HCT116 (cell line): ENCODE results near the gene ELAC1. TPM values are rescaled to one million over a fixed set of nuclear protein-coding genes. Genes with fewer than 3 reads are reported as not detected.

ENCODE experiments used
- ATAC-seq: fragments of 200-7000 bp; cut with Tn5 transposase; 2 replicates; pipeline ENCODE4 v1.9.1; 2020; ENCODE audit warnings: mild to moderate bottlenecking, moderate library complexity
- BruUV-seq: library from RNA; stranded (reverse); fragments of 400-500 nt; replicated peaks from 2 replicates; lab custom pipeline; 2021; lab: Mats Ljungman, UMichigan
- CTCF ChIA-PET: fragments of 300-600 bp; sonication (Branson Sonifier 250); formaldehyde crosslinking; loops from one replicate; lab custom pipeline; 2021; ENCODE audit warnings: antibody characterized with exemption; lab: Charles Lee
- POLR2A ChIA-PET: fragments of 300-600, 350-600 bp; sonication (Branson Sonifier 250); formaldehyde crosslinking; loops from one replicate; lab custom pipeline; 2021; ENCODE audit warnings: antibody characterized with exemption; lab: Charles Lee
- RAD21 ChIA-PET, 2 experiments: fragments of 300-600 bp; sonication (Branson Sonifier 250); formaldehyde crosslinking; loops; one replicate each; lab custom pipeline; 2023; ENCODE audit warnings: low total read pairs in 2 of 2; ENCODE audit not compliant: uncharacterized antibody in 2 of 2, unreplicated experiment in 2 of 2, low non-redundant PET in 1 of 2; lab: Charles Lee
- DNase-seq: peaks from one replicate; pipeline ENCODE4 v3.0.0-alpha.2; 2010; ENCODE audit warnings: low read depth, low spot score
- H2AFZ ChIP-seq: fragments of 200-600 bp; shearing (Covaris generic), sonication (generic); 2 replicates; pipeline ENCODE4 v1.6.1; 2017; ENCODE audit warnings: low read depth, mixed run types, mixed read lengths, antibody characterized with exemption, low read length; ENCODE audit not compliant: poor library complexity, severe bottlenecking
- H3K27ac ChIP-seq: 2 replicates; pipeline ENCODE4 v1.5.1; 2012; ENCODE audit warnings: low read depth, low read length
- H3K27me3 ChIP-seq: fragments of 200-600 bp; sonication (generic); 2 replicates; pipeline ENCODE4 v1.6.1; 2016; ENCODE audit warnings: mixed run types, low read length, mixed read lengths; ENCODE audit not compliant: insufficient read depth
- H3K36me3 ChIP-seq, 2 experiments: fragments of 200-500 bp in 1 of 2; fragments of 200-600 bp in 1 of 2; sonication (Bioruptor generic) in 1 of 2; sonication (generic) in 1 of 2; 2 replicates each; pipeline versions ENCODE4 v1.5.1 to v1.6.1; 2014 to 2016; ENCODE audit warnings: low read length in 2 of 2, inconsistent platforms in 1 of 2, mixed read lengths in 1 of 2, mixed run types in 1 of 2; ENCODE audit not compliant: insufficient read depth in 2 of 2, control insufficient read depth in 1 of 2
- H3K4me1 ChIP-seq, 2 experiments: fragments of 200-600 bp in 1 of 2; sonication (generic) in 1 of 2; 2 replicates each; pipeline versions ENCODE4 v1.5.1 to v1.6.1; 2012 to 2017; ENCODE audit warnings: low read length in 2 of 2, inconsistent platforms in 1 of 2, mild to moderate bottlenecking in 1 of 2, mixed read lengths in 1 of 2, mixed run types in 1 of 2, moderate library complexity in 1 of 2; ENCODE audit not compliant: insufficient read depth in 2 of 2, control insufficient read depth in 1 of 2
- H3K4me2 ChIP-seq: fragments of 200-600 bp; sonication (generic); 2 replicates; pipeline ENCODE4 v1.6.1; 2017; ENCODE audit warnings: mixed run types, low read length, mixed read lengths
- H3K4me3 ChIP-seq, 2 experiments: fragments of 200-600 bp in 1 of 2; sonication (generic) in 1 of 2; replicated peaks in 1 of 2; 2 replicates each; pipeline ENCODE4 v1.5.1; 2011 to 2016; ENCODE audit warnings: low read length in 2 of 2, control low read depth in 1 of 2, low read depth in 1 of 2, mild to moderate bottlenecking in 1 of 2, mixed read lengths in 1 of 2, mixed run types in 1 of 2
- H3K79me2 ChIP-seq: fragments of 200-600 bp; sonication (generic); 2 replicates; pipeline ENCODE4 v1.6.1; 2017; ENCODE audit warnings: mild to moderate bottlenecking, mixed run types, low read length, moderate library complexity, mixed read lengths; ENCODE audit not compliant: insufficient read depth
- H3K9ac ChIP-seq: fragments of 200-600 bp; sonication (generic); 2 replicates; pipeline ENCODE4 v1.6.1; 2016; ENCODE audit warnings: low read length, mixed read lengths
- H3K9me2 ChIP-seq: fragments of 200-600 bp; sonication (generic), shearing (Covaris generic); 2 replicates; pipeline ENCODE4 v1.6.1; 2017; ENCODE audit warnings: mixed run types, mild to moderate bottlenecking, moderate library complexity; ENCODE audit not compliant: insufficient read depth
- H3K9me3 ChIP-seq, 2 experiments: fragments of 200-500 bp in 1 of 2; fragments of 200-600 bp in 1 of 2; sonication (Bioruptor generic) in 1 of 2; sonication (generic) in 1 of 2; 2 replicates each; pipeline ENCODE4 v1.6.1; 2014 to 2017; ENCODE audit warnings: low read length in 2 of 2, mixed read lengths in 2 of 2, inconsistent platforms in 1 of 2, low read depth in 1 of 2, mild to moderate bottlenecking in 1 of 2, mixed run types in 1 of 2, moderate library complexity in 1 of 2; ENCODE audit not compliant: control insufficient read depth in 1 of 2, insufficient read depth in 1 of 2
- H4K20me1 ChIP-seq: fragments of 200-600 bp; sonication (generic), shearing (Covaris generic); 2 replicates; pipeline ENCODE4 v1.6.1; 2017; ENCODE audit warnings: mixed run types, mild to moderate bottlenecking, moderate library complexity; ENCODE audit not compliant: insufficient read depth
- CBX3 ChIP-seq: IDR thresholded peaks from 2 replicates; pipeline ENCODE4 v1.6.1; 2012; ENCODE audit warnings: low read depth
- CEBPB ChIP-seq: IDR thresholded peaks from 2 replicates; pipeline ENCODE4 v1.6.1; 2012; ENCODE audit warnings: low read depth
- CTCF ChIP-seq, 3 experiments: fragments of 200-600 bp in 1 of 3; sonication (generic) in 1 of 3; IDR thresholded peaks in 2 of 3; conservative IDR thresholded peaks in 1 of 3; 2 replicates each; pipeline ENCODE4 v1.5.1; 2012 to 2017; ENCODE audit warnings: low read depth in 2 of 3, low read length in 2 of 3, antibody characterized with exemption in 1 of 3, borderline replicate concordance in 1 of 3, control low read depth in 1 of 3, mild to moderate bottlenecking in 1 of 3, mixed read lengths in 1 of 3, mixed run types in 1 of 3, moderate library complexity in 1 of 3; ENCODE audit not compliant: insufficient read depth in 1 of 3
- EGR1 ChIP-seq: IDR thresholded peaks from 2 replicates; pipeline ENCODE4 v1.6.1; 2012; ENCODE audit warnings: low read depth
- ELF1 ChIP-seq: IDR thresholded peaks from 2 replicates; pipeline ENCODE4 v1.6.1; 2012; ENCODE audit warnings: low read depth, borderline replicate concordance
- EZH2 ChIP-seq: fragments of 200-600 bp; sonication (generic); IDR thresholded peaks from 2 replicates; pipeline ENCODE4 v1.6.1; 2017; ENCODE audit warnings: antibody characterized with exemption, mixed run types
- EZH2phosphoT487 ChIP-seq: fragments of 200-600 bp; IDR thresholded peaks from 2 replicates; pipeline ENCODE4 v1.6.1; 2018; ENCODE audit warnings: antibody characterized with exemption, borderline replicate concordance
- FOSL1 ChIP-seq: IDR thresholded peaks from 2 replicates; pipeline ENCODE4 v1.6.1; 2012; ENCODE audit warnings: low read depth
- MAX ChIP-seq: IDR thresholded peaks from 2 replicates; pipeline ENCODE4 v1.6.1; 2012
- POLR2AphosphoS5 ChIP-seq: IDR thresholded peaks from 2 replicates; pipeline ENCODE4 v1.6.1; 2011; ENCODE audit warnings: mild to moderate bottlenecking, low read depth, low read length, moderate library complexity
- SP1 ChIP-seq: IDR thresholded peaks from 2 replicates; pipeline ENCODE4 v1.6.1; 2012; ENCODE audit warnings: low read depth
- TCF7L2 ChIP-seq: IDR thresholded peaks from 2 replicates; pipeline ENCODE4 v1.7.0; 2011; ENCODE audit warnings: borderline replicate concordance, inconsistent platforms; ENCODE audit not compliant: insufficient read depth, insufficient read length; ENCODE audit errors: extremely low read depth
- YY1 ChIP-seq: IDR thresholded peaks from 2 replicates; pipeline ENCODE4 v1.6.1; 2011; ENCODE audit warnings: low read length, low read depth, moderate library complexity, mild to moderate bottlenecking; ENCODE audit not compliant: insufficient replicate concordance; ENCODE audit errors: extremely low read depth
- ZNF274 ChIP-seq: fragments of 200-500 bp; sonication (Bioruptor generic); IDR thresholded peaks from 2 replicates; pipeline ENCODE4 v1.6.1; 2014; ENCODE audit warnings: mild to moderate bottlenecking, low read depth, low read length, inconsistent platforms
- intact Hi-C: fragments of 100-400 bp; cut with micrococcal nuclease; formaldehyde crosslinking; loops from 2 replicates; pipeline ENCODE4 v1.10.0; 2022
- total RNA-seq: library from RNA; stranded (reverse); gene quantifications from one replicate; pipeline ENCODE4 v1.2.1, GENCODE V29; 2021; ENCODE audit not compliant: unreplicated experiment
- TF ChIP-seq, protein P1 (sequence below): IDR thresholded peaks from 2 replicates; pipeline ENCODE4 v1.6.1; 2012; ENCODE audit warnings: low read depth
- TF ChIP-seq, protein P2 (sequence below): IDR thresholded peaks from 2 replicates; pipeline ENCODE4 v1.6.1; 2011; ENCODE audit warnings: mild to moderate bottlenecking, low read length, moderate library complexity; ENCODE audit not compliant: insufficient replicate concordance; ENCODE audit errors: extremely low read depth

The ELAC1 gene
- total RNA-seq, 1 experiment from 2014 or later, result 8.6 TPM

GRCh38 chr18:50947899-50948298 lies 19.9 kb upstream of the ELAC1 start:
- Histone ChIP-seq H3K4me3 (no peak overlapping the region), H2AFZ (no peak overlapping the region), H4K20me1 (no peaks in the 10 kb centered on the region), H3K79me2 (no peaks in the 10 kb centered on the region), H3K27me3 (no peaks in the 10 kb centered on the region), H3K4me2 (no peak overlapping the region), H3K4me1 (no peaks in the 10 kb centered on the region), H3K27ac (no peak overlapping the region)
- no peak for DNase-seq
- POLR2A ChIA-PET, result no interaction called here
- BruUV-seq, result no TSS peak
- intact Hi-C loops, result no loop called here
- TF ChIP-seq SP1, result no peak
- TF ChIP-seq EZH2, result no peak
- no peak for TF ChIP-seq CEBPB
- no peak for TF ChIP-seq CTCF (IDR thresholded peaks at IDR 0.05 in 2 of 3, conservative IDR thresholded peaks at IDR 0.05 in 1 of 3; ENCODE audit: borderline replicate concordance in 1 of 3, insufficient read depth in 1 of 3, low read depth in 2 of 3, low read length in 2 of 3)
- TF ChIP-seq ELF1, result no peak
- TF ChIP-seq TCF7L2, result no peak
- TF ChIP-seq EZH2phosphoT487, result no peak
- TF ChIP-seq ZNF274, result no peak
- TF ChIP-seq YY1, result no peak
- TF ChIP-seq POLR2AphosphoS5, result no peak
- no peak for TF ChIP-seq FOSL1
- TF ChIP-seq, protein P1, sequence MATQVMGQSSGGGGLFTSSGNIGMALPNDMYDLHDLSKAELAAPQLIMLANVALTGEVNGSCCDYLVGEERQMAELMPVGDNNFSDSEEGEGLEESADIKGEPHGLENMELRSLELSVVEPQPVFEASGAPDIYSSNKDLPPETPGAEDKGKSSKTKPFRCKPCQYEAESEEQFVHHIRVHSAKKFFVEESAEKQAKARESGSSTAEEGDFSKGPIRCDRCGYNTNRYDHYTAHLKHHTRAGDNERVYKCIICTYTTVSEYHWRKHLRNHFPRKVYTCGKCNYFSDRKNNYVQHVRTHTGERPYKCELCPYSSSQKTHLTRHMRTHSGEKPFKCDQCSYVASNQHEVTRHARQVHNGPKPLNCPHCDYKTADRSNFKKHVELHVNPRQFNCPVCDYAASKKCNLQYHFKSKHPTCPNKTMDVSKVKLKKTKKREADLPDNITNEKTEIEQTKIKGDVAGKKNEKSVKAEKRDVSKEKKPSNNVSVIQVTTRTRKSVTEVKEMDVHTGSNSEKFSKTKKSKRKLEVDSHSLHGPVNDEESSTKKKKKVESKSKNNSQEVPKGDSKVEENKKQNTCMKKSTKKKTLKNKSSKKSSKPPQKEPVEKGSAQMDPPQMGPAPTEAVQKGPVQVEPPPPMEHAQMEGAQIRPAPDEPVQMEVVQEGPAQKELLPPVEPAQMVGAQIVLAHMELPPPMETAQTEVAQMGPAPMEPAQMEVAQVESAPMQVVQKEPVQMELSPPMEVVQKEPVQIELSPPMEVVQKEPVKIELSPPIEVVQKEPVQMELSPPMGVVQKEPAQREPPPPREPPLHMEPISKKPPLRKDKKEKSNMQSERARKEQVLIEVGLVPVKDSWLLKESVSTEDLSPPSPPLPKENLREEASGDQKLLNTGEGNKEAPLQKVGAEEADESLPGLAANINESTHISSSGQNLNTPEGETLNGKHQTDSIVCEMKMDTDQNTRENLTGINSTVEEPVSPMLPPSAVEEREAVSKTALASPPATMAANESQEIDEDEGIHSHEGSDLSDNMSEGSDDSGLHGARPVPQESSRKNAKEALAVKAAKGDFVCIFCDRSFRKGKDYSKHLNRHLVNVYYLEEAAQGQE, result no peak
- TF ChIP-seq EGR1, result no peak
- no peak for TF ChIP-seq CBX3
- TF ChIP-seq, protein P2, sequence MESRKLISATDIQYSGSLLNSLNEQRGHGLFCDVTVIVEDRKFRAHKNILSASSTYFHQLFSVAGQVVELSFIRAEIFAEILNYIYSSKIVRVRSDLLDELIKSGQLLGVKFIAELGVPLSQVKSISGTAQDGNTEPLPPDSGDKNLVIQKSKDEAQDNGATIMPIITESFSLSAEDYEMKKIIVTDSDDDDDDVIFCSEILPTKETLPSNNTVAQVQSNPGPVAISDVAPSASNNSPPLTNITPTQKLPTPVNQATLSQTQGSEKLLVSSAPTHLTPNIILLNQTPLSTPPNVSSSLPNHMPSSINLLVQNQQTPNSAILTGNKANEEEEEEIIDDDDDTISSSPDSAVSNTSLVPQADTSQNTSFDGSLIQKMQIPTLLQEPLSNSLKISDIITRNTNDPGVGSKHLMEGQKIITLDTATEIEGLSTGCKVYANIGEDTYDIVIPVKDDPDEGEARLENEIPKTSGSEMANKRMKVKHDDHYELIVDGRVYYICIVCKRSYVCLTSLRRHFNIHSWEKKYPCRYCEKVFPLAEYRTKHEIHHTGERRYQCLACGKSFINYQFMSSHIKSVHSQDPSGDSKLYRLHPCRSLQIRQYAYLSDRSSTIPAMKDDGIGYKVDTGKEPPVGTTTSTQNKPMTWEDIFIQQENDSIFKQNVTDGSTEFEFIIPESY, result no peak
- no peak for TF ChIP-seq MAX
- TF ChIP-seq, all 23 proteins: peak for 0
- Histone ChIP-seq H3K9me3 (no peaks in the 10 kb centered on the region), H3K36me3 (peaks cover 0 to 2% of the 10 kb centered on the region in 2 experiments; a peak in 1 of 4 replicates), H3K9me2 (no peaks in the 10 kb centered on the region), H3K9ac (no peak overlapping the region)
- ChIA-PET RAD21 (no interaction called here), CTCF (no interaction called here)
- ATAC-seq, result no peak
